GM23248 (cell line): ENCODE results near the gene CLEC4A. TPM values are rescaled to one million over a fixed set of nuclear protein-coding genes. Genes with fewer than 3 reads are reported as not detected.
"Not testable (repeated sequence)": the region's sequence is repeated elsewhere in the genome, so short reads cannot be mapped to it uniquely, and the experiment has no call there.

Experiments
- DNase-seq: peaks from one replicate; pipeline ENCODE4 v3.0.0-alpha.2; 2015
- H2AFZ ChIP-seq: fragments of 200-600 bp; sonication (generic); 2 replicates; pipeline ENCODE4 v1.6.1; 2016; ENCODE audit warnings: antibody characterized with exemption
- H3F3A ChIP-seq: fragments of 200-600 bp; sonication (generic); 2 replicates; pipeline ENCODE4 v1.6.1; 2016; ENCODE audit warnings: mild to moderate bottlenecking, antibody characterized with exemption, mixed run types; ENCODE audit not compliant: insufficient read depth
- H3K27ac ChIP-seq: fragments of 200-600 bp; sonication (generic); 2 replicates; pipeline ENCODE4 v1.5.1; 2016; ENCODE audit warnings: mild to moderate bottlenecking
- H3K27me3 ChIP-seq: fragments of 200-600 bp; sonication (generic); replicated peaks from 2 replicates; pipeline ENCODE4 v1.6.1; 2016; ENCODE audit warnings: mild to moderate bottlenecking; ENCODE audit not compliant: insufficient read depth
- H3K36me3 ChIP-seq: fragments of 200-600 bp; sonication (generic); 2 replicates; pipeline ENCODE4 v1.6.1; 2016; ENCODE audit warnings: low read depth, mild to moderate bottlenecking
- H3K4me1 ChIP-seq: fragments of 200-600 bp; sonication (generic); 2 replicates; pipeline ENCODE4 v1.6.1; 2016; ENCODE audit warnings: mild to moderate bottlenecking; ENCODE audit not compliant: insufficient read depth
- H3K4me2 ChIP-seq: fragments of 200-600 bp; sonication (generic); one replicate; pipeline ENCODE4 v1.6.1; 2016; ENCODE audit warnings: mild to moderate bottlenecking; ENCODE audit not compliant: unreplicated experiment
- H3K4me3 ChIP-seq: fragments of 200-600 bp; sonication (generic); 2 replicates; pipeline ENCODE4 v1.5.1; 2016; ENCODE audit warnings: mild to moderate bottlenecking
- H3K79me2 ChIP-seq: fragments of 200-600 bp; sonication (generic); 2 replicates; pipeline ENCODE4 v1.6.1; 2016; ENCODE audit warnings: mild to moderate bottlenecking; ENCODE audit not compliant: insufficient read depth
- H3K9ac ChIP-seq: fragments of 200-600 bp; sonication (generic); 2 replicates; pipeline ENCODE4 v1.6.1; 2016; ENCODE audit warnings: mild to moderate bottlenecking
- H3K9me2 ChIP-seq: fragments of 200-600 bp; sonication (generic); 2 replicates; pipeline ENCODE4 v1.6.1; 2016; ENCODE audit warnings: mixed run types, mild to moderate bottlenecking, moderate library complexity; ENCODE audit not compliant: insufficient read depth
- H3K9me3 ChIP-seq: fragments of 200-600 bp; sonication (generic); one replicate; pipeline ENCODE4 v1.6.1; 2017; ENCODE audit warnings: low read depth
- H4K20me1 ChIP-seq: fragments of 200-600 bp; sonication (generic); 2 replicates; pipeline ENCODE4 v1.6.0; 2016; ENCODE audit not compliant: insufficient read depth
- WGBS, 2 experiments: methylation state at CpG; one replicate each; pipeline ENCODE4 v1.1.6; 2015 to 2017; ENCODE audit warnings: low lambda C conversion rate in 2 of 2, low coverage in 1 of 2; ENCODE audit errors: missing lambda C conversion rate in 2 of 2; 5-methylcytosine and 5-hydroxymethylcytosine counted together
- in situ Hi-C: fragments of 300-500 bp; cut with MboI; formaldehyde crosslinking; loops from 2 replicates; pipeline ENCODE4 v1.15.0; 2020
- polyA plus RNA-seq: library from polyadenylated mRNA; unstranded; fragments of >200 nt; fragmentation: Nextera tagmentation; extraction: Ambion mirVana; gene quantifications from 2 replicates; pipeline ENCODE4 v1.2.1, GENCODE V29; 2016
- total RNA-seq: library from RNA; depleted of rRNA; stranded (reverse); fragments of >200 nt; shearing (Covaris generic); gene quantifications from 2 replicates; pipeline ENCODE4 v1.2.3, GENCODE V29; 2014; rRNA removed

The CLEC4A gene
- total and polyA plus RNA-seq, 2 experiments from 2014 or later = 1.0 TPM; not detected in 1

GRCh38 chr12:8183346-8183745, 59.9 kb downstream of the CLEC4A start:
- H3K36me3 ChIP-seq, H3K4me2 ChIP-seq, DNase-seq, H3K9ac ChIP-seq, H3K27ac ChIP-seq, H3K4me1 ChIP-seq, H3K27me3 ChIP-seq, H4K20me1 ChIP-seq, H3F3A ChIP-seq, H3K9me3 ChIP-seq, H3K9me2 ChIP-seq, in situ Hi-C loops, H3K4me3 ChIP-seq, H3K79me2 ChIP-seq, H2AFZ ChIP-seq: not testable (repeated sequence)
- WGBS, 2 experiments = 98 to 100% methylated on average over 12 to 23 of the region's 23 CpGs

- H3K4me2 ChIP-seq, H3K27ac ChIP-seq, H3K27me3 ChIP-seq, H2AFZ ChIP-seq, H4K20me1 ChIP-seq, in situ Hi-C loops, DNase-seq, H3K9ac ChIP-seq, H3K4me3 ChIP-seq, H3K79me2 ChIP-seq, H3F3A ChIP-seq, H3K4me1 ChIP-seq, H3K9me3 ChIP-seq, H3K36me3 ChIP-seq, H3K9me2 ChIP-seq: not testable (repeated sequence)
- 100% methylated on average over 1 of the region's 28 CpGs; no CpG with 5 or more reads in 1 of the 2 experiments for WGBS, 2 experiments
Observed at GRCh38 chr12:8184206-8184605, 60.8 kb downstream of the CLEC4A start.

GRCh38 chr12:8188088-8188487, 64.7 kb downstream of the CLEC4A start:
- in situ Hi-C loops, H3K36me3 ChIP-seq, H4K20me1 ChIP-seq, H2AFZ ChIP-seq, H3K27me3 ChIP-seq, H3K4me1 ChIP-seq, H3K9ac ChIP-seq, H3K4me2 ChIP-seq, H3K79me2 ChIP-seq, H3K9me3 ChIP-seq, H3K27ac ChIP-seq, H3F3A ChIP-seq, H3K9me2 ChIP-seq, H3K4me3 ChIP-seq: not testable (repeated sequence)
- WGBS, 2 experiments = 58 to 66% methylated on average over 2 of the region's 2 CpGs
- peak; percentile 8 for DNase-seq

Other genes starting within 250 kb of the CLEC4A start
- 72.5 and 73.7 TPM in 2 replicates for gene SLC2A3, start 187.4 kb upstream of the CLEC4A start, total RNA-seq
- 71.5 and 71.8 TPM in 2 replicates for gene SLC2A3, start 187.4 kb upstream of the CLEC4A start, polyA plus RNA-seq
- 8.2 and 11.0 TPM in 2 replicates for gene FOXJ2, start 90.9 kb upstream of the CLEC4A start, total RNA-seq
- 10.5 and 11.6 TPM in 2 replicates for gene FOXJ2, start 90.9 kb upstream of the CLEC4A start, polyA plus RNA-seq
- not detected in 2 replicates for gene C3AR1, start 57.3 kb upstream of the CLEC4A start, total RNA-seq
- gene C3AR1, start 57.3 kb upstream of the CLEC4A start, polyA plus RNA-seq = 0.24 TPM in 1 of 2 replicates, not detected in the other
- 36.6 and 40.1 TPM in 2 replicates for gene NECAP1, start 41.3 kb upstream of the CLEC4A start, total RNA-seq
- gene NECAP1, start 41.3 kb upstream of the CLEC4A start, polyA plus RNA-seq = 28.0 and 30.2 TPM in 2 replicates
- not detected in 2 replicates for gene ZNF705A, start 33.4 kb downstream of the CLEC4A start, total RNA-seq
- gene ZNF705A, start 33.4 kb downstream of the CLEC4A start, polyA plus RNA-seq = not detected in 2 replicates
- gene FAM90A1, start 104.0 kb downstream of the CLEC4A start, total RNA-seq = not detected in 2 replicates
- 0.24 TPM in 1 of 2 replicates, not detected in the other for gene FAM90A1, start 104.0 kb downstream of the CLEC4A start, polyA plus RNA-seq